Dermis microvascular lymphatic vessel endothelial cell (primary cell): ENCODE results near the gene LGI2. TPM values are rescaled to one million over a fixed set of nuclear protein-coding genes. Genes with fewer than 3 reads are reported as not detected.

Experiments used
- DNase-seq, 2 donors: peaks; one replicate each; pipeline versions ENCODE4 v3.0.0 to v3.0.0-alpha.2; 2010; ENCODE audit warnings: low read depth in 2 of 2
- total RNA-seq: library from RNA; depleted of rRNA; stranded (reverse); fragments of >200 nt; gene quantifications from 2 replicates; pipeline ENCODE4 v1.2.1, GENCODE V29; 2014

LGI2 gene
- total RNA-seq, 1 donor from 2014 or later: not detected

GRCh38 chr4:24995346-24995919 lies 35.3 kb downstream of the LGI2 start:
- DNase-seq: no peak

GRCh38 chr4:24993551-24994080 lies 37.1 kb downstream of the LGI2 start:
- DNase-seq: no peak

GRCh38 chr4:24992968-24993367 lies 37.8 kb downstream of the LGI2 start:
- no peak for DNase-seq

GRCh38 chr4:24991015-24991414 lies 39.7 kb downstream of the LGI2 start:
- peak; percentile 80 to 97 for DNase-seq

GRCh38 chr4:24989327-24989726 lies 41.4 kb downstream of the LGI2 start:
- DNase-seq: no peak

- peak; percentile 55 to 72 for DNase-seq
Measured at GRCh38 chr4:24988776-24989175, 42.0 kb downstream of the LGI2 start.

- DNase-seq: no peak
Measured at GRCh38 chr4:24984602-24985532, 45.9 kb downstream of the LGI2 start.

GRCh38 chr4:24980740-24981139 lies 50.0 kb downstream of the LGI2 start:
- DNase-seq: no peak

GRCh38 chr4:24980064-24980690 lies 50.6 kb downstream of the LGI2 start:
- DNase-seq: peak; percentile 87 to 91

- DNase-seq: peak; percentile 98 to 99
Measured at GRCh38 chr4:24979554-24979953, 51.2 kb downstream of the LGI2 start.

- peak; percentile 24 to 64 for DNase-seq
Measured at GRCh38 chr4:24978291-24979075, 52.3 kb downstream of the LGI2 start.

- no peak for DNase-seq
Measured at GRCh38 chr4:24975510-24975909, 55.2 kb downstream of the LGI2 start.

- DNase-seq: no peak
Measured at GRCh38 chr4:24973747-24974601, 56.8 kb downstream of the LGI2 start.

- DNase-seq: no peak
Measured at GRCh38 chr4:24973404-24973746, 57.4 kb downstream of the LGI2 start.

GRCh38 chr4:24971192-24971591 lies 59.6 kb downstream of the LGI2 start:
- peak; percentile 65 to 92 for DNase-seq

GRCh38 chr4:24970635-24971034 lies 60.1 kb downstream of the LGI2 start:
- DNase-seq: no peak

GRCh38 chr4:24970191-24970590 lies 60.6 kb downstream of the LGI2 start:
- DNase-seq: no peak

- DNase-seq: no peak
Measured at GRCh38 chr4:24969486-24969885, 61.3 kb downstream of the LGI2 start.

- DNase-seq: no peak
Measured at GRCh38 chr4:24968992-24969391, 61.8 kb downstream of the LGI2 start.

- DNase-seq: no peak
Measured at GRCh38 chr4:24968278-24968677, 62.5 kb downstream of the LGI2 start.

GRCh38 chr4:24967346-24967745 lies 63.4 kb downstream of the LGI2 start:
- no peak for DNase-seq
